Breast epithelium (tissue), 3 donors: Measurements from ENCODE around the gene TRIM9.

ENCODE experiments used
- POLR2AphosphoS5 ChIP-seq, 3 donors: sonication (generic); formaldehyde crosslinking; IDR thresholded peaks; one replicate each; pipeline ENCODE4 v1.6.1; 2017; ENCODE audit warnings: antibody characterized with exemption in 3 of 3
- TF ChIP-seq, protein P1 (sequence below), 3 donors: fragments of 450-650 bp; IDR thresholded peaks; one replicate each; pipeline ENCODE4 v1.5.1; 2016 to 2017; ENCODE audit warnings: antibody characterized with exemption in 3 of 3, mild to moderate bottlenecking in 3 of 3, moderate library complexity in 3 of 3

DNA sequence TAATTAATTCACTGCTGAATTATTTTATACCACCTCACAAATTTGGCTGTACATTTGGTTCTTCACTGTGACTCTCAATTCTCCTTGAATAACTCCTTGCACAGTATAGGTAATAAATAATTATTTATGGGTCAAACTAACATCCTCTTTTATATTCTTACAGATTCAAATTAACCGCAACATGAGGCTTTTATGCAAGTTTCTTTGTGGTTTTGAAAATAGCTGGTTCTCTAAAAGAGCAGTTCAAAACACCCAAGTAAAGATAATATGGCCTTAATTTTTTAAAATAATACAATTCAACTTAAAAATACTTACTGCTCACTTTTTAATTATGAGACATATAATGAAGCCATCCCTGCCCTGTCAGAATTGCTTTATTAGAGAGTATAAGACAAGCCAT is 12.9 kb upstream of the TRIM9 start:
- TF ChIP-seq, protein P1, sequence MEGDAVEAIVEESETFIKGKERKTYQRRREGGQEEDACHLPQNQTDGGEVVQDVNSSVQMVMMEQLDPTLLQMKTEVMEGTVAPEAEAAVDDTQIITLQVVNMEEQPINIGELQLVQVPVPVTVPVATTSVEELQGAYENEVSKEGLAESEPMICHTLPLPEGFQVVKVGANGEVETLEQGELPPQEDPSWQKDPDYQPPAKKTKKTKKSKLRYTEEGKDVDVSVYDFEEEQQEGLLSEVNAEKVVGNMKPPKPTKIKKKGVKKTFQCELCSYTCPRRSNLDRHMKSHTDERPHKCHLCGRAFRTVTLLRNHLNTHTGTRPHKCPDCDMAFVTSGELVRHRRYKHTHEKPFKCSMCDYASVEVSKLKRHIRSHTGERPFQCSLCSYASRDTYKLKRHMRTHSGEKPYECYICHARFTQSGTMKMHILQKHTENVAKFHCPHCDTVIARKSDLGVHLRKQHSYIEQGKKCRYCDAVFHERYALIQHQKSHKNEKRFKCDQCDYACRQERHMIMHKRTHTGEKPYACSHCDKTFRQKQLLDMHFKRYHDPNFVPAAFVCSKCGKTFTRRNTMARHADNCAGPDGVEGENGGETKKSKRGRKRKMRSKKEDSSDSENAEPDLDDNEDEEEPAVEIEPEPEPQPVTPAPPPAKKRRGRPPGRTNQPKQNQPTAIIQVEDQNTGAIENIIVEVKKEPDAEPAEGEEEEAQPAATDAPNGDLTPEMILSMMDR (IDR thresholded peaks at IDR 0.05), result no peak
- no peak for TF ChIP-seq POLR2AphosphoS5 (IDR thresholded peaks at IDR 0.05)
